ENCODE measurements around the gene OTOGL.

OTOGL gene, protein sequence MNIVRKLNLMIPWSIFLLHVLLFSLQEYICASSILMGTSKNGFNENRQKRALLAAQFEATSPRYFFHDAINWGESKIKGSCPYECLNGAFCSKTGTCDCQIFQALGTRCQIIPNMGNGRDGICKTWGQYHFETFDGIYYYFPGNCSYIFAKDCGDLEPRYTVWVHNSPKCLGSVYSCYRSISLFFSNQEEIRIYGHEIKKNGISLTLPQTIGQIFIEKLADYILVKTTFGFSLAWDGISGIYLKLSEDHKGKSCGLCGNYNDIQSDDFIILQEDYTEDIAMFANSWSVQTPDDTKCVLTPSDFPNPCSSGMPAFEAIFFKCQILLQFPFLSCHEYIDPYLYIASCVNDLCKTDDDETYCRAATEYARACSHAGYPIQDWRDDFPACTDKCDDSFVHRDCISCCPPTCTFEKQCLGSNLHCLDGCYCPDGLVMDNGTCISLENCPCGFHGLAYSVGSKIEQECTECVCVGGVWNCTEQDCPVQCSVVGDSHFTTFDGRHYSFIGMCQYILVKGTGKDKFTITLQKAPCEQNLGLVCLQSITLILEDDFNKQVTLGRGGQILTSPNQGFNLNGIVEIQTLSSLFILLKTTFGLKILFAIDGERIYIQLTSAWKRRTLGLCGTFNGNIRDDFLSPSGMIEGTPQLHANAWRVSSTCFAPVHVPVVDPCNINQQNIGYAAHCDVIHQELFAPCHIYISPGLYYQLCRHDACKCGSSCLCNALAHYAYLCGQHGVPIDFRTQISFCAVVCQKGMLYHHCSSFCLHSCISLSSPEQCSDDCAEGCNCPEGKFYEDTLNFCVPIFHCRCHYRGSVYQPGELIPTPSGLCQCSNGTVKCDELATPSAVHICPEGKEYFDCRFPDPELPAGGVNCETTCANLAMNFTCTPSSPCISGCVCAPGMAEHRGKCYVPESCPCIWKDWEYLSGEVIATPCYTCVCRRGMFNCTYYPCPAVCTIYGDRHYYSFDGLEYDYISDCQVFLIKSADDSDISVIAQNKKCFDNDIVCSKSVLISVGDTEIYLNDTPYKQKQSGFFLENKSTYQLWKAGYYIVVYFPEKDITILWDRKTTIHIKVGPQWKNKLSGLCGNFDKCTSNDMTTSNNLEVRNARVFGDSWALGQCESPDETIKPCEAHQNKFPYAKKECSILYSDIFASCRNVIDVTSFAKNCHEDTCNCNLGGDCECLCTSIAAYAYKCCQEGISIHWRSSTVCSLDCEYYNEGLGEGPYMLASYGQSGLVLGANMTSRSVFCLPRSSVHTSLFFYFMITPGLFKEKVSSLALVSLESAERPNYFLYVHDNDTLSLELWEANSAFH (N-terminal part only)

DNA sequence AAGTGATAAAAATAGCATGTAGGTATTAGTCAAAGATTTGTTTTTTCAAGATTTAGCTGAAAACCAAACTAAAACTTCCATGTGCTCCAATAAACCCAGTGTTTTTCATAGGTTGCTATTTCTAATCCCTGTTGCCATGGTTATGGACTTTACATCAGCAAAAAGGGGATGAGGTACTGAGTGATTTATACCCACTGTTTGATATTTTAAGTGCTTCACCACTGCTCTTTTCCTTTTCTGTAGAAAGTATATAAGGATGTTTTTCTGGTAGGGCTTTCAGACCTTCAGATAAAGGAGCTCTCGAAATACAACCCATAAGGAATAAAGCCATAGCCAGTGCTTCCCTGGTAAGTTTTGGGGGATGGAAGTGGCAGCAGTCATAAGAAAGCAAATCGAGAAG is at the start of gene OTOGL:
OTOGL (plus strand) TSS at position 279 of the 400 bp plus-strand sequence. CDS start 109,895 bp downstream, outside the sequence.
- TF ChIP-seq, protein P1, sequence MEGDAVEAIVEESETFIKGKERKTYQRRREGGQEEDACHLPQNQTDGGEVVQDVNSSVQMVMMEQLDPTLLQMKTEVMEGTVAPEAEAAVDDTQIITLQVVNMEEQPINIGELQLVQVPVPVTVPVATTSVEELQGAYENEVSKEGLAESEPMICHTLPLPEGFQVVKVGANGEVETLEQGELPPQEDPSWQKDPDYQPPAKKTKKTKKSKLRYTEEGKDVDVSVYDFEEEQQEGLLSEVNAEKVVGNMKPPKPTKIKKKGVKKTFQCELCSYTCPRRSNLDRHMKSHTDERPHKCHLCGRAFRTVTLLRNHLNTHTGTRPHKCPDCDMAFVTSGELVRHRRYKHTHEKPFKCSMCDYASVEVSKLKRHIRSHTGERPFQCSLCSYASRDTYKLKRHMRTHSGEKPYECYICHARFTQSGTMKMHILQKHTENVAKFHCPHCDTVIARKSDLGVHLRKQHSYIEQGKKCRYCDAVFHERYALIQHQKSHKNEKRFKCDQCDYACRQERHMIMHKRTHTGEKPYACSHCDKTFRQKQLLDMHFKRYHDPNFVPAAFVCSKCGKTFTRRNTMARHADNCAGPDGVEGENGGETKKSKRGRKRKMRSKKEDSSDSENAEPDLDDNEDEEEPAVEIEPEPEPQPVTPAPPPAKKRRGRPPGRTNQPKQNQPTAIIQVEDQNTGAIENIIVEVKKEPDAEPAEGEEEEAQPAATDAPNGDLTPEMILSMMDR (IDR thresholded peaks at IDR 0.05; ENCODE audit: insufficient read depth, low read length, poor library complexity, severe bottlenecking), result no peak
- DNase-seq (ENCODE audit: extremely low read depth, insufficient read length), result no peak
- H3K4me3 ChIP-seq (replicated peaks; ENCODE audit: low read depth, low read length), result no peak within 1 kb of the TSS
- H3K36me3 ChIP-seq (ENCODE audit: control insufficient read depth, insufficient read depth, low read length), result no peaks in the 10 kb centered on the region
- H3K27me3 ChIP-seq (replicated peaks; ENCODE audit: control insufficient read depth, insufficient read depth, low read length), result no peaks in the 10 kb centered on the region

DNA sequence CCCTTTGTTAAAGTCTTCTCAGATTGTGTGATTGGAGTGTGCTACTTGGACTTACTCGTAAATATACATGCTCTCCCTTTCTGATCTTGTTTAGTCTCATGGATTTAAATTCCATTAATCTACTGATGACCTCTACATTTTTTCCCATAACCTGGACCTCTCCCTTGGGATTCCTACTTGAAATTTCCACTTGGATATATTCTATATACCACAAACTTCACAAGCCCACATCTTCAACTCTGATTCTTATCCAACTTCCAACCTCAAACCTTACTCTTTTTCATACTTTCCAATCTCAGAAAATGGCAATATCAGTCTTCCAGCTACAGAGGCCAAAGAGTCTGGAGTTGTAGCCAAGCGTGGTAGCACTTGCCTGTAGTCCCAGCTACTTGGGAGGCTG is 49.1 kb upstream of the OTOGL start:
- Histone ChIP-seq H3K36me3 (ENCODE audit: control insufficient read depth, insufficient read depth, low read length) (no peaks in the 10 kb centered on the region), H3K4me3 (replicated peaks; ENCODE audit: low read depth, low read length) (no peak overlapping the region), H3K27me3 (replicated peaks; ENCODE audit: control insufficient read depth, insufficient read depth, low read length) (no peaks in the 10 kb centered on the region; the same call in 1 of the 2 replicates)
- TF ChIP-seq, protein P1 (IDR thresholded peaks at IDR 0.05; ENCODE audit: insufficient read depth, low read length, poor library complexity, severe bottlenecking), result no peak
- DNase-seq (ENCODE audit: extremely low read depth, insufficient read length), result no peak

- TF ChIP-seq, protein P1 (IDR thresholded peaks at IDR 0.05; ENCODE audit: insufficient read depth, low read length, poor library complexity, severe bottlenecking), result no peak
Measured at GRCh38 chr12:80053051-80053790, 46.1 kb upstream of the OTOGL start.

DNA sequence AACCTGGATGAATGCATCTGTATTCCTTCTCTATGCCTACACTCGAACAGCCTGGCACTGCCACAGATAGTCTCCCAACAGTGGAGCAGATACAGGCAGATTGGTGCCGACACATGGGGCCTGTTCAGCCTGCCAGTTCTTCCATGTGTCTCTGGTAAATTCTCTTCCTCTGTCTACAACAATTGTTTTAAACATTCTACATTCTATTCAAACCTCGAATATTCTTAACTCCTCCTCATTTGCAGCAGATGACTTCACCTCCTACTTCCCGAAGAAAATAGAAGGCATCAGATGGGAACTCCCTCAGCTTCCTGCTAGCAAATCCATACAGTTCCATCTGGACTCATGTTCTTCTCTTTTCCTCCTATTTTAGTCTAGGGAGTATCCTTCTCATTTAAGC is 43.1 kb upstream of the OTOGL start:
- Histone ChIP-seq H3K36me3 (ENCODE audit: control insufficient read depth, insufficient read depth, low read length) (no peaks in the 10 kb centered on the region), H3K27me3 (replicated peaks; ENCODE audit: control insufficient read depth, insufficient read depth, low read length) (no peaks in the 10 kb centered on the region), H3K4me3 (replicated peaks; ENCODE audit: low read depth, low read length) (no peak overlapping the region)
- no peak for DNase-seq (ENCODE audit: extremely low read depth, insufficient read length)
- TF ChIP-seq, protein P1 (IDR thresholded peaks at IDR 0.05; ENCODE audit: insufficient read depth, low read length, poor library complexity, severe bottlenecking), result no peak

More at GRCh38 chr12:80053051-80053790, 46.1 kb upstream of the OTOGL start:
- H3K4me3 ChIP-seq (replicated peaks; ENCODE audit: low read depth, low read length), result no peak overlapping the region
- no peak for DNase-seq (ENCODE audit: extremely low read depth, insufficient read length)
- no peaks in the 10 kb centered on the region; the same call in 1 of the 2 replicates for H3K27me3 ChIP-seq (replicated peaks; ENCODE audit: control insufficient read depth, insufficient read depth, low read length)
- H3K36me3 ChIP-seq (ENCODE audit: control insufficient read depth, insufficient read depth, low read length), result no peaks in the 10 kb centered on the region

DNA sequence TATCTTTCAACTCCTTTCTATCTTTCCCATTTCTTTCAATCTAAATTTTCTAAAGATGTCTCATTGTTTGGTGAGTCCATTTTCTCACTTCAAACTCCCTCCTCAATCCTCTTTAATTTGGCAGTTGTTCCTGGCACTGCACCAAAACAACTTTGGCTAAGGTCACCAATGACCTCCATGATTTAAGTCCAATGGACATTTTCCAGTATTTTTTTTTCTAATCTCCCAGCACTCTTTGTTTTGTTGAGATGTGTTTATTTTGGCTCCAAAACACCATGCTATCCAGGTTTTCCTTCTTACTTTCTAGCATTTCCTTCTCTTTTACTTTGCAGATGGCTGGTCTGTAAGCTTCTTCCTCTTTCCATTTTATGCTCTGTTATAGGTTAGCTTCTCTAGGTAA is 42.5 kb upstream of the OTOGL start:
- no peaks in the 10 kb centered on the region for H3K36me3 ChIP-seq (ENCODE audit: control insufficient read depth, insufficient read depth, low read length)
- DNase-seq (ENCODE audit: extremely low read depth, insufficient read length), result no peak
- no peak overlapping the region for H3K4me3 ChIP-seq (replicated peaks; ENCODE audit: low read depth, low read length)
- no peaks in the 10 kb centered on the region for H3K27me3 ChIP-seq (replicated peaks; ENCODE audit: control insufficient read depth, insufficient read depth, low read length)
- TF ChIP-seq, protein P1 (IDR thresholded peaks at IDR 0.05; ENCODE audit: insufficient read depth, low read length, poor library complexity, severe bottlenecking), result no peak

All from GM06990 (cell line).